Uterus (tissue), 4 donors: ENCODE measurements around the gene RCHY1. TPM values are rescaled to one million over a fixed set of nuclear protein-coding genes. Genes with fewer than 3 reads are reported as not detected.

Experiments
- DNase-seq, 2 donors: peaks; one replicate each; pipeline ENCODE4 v3.0.0-alpha.2; 2019 to 2020
- H3K27ac ChIP-seq, 2 donors: fragments of 200-600 bp; sonication (generic); 1 replicate in 1 of 2; 2 replicates in 1 of 2; pipeline ENCODE4 v1.5.1; 2016 to 2018
- H3K27me3 ChIP-seq, 2 donors: fragments of 200-600 bp; sonication (generic); one replicate each; pipeline ENCODE4 v1.5.1; 2018 to 2019; ENCODE audit warnings: control low read depth in 1 of 2
- H3K36me3 ChIP-seq, 2 donors: fragments of 200-600 bp; sonication (generic); one replicate each; pipeline ENCODE4 v1.5.1; 2019; ENCODE audit warnings: control low read depth in 1 of 2
- H3K4me1 ChIP-seq, 2 donors: fragments of 200-600 bp; sonication (generic); one replicate each; pipeline ENCODE4 v1.5.1; 2018 to 2019; ENCODE audit warnings: control low read depth in 1 of 2
- H3K4me3 ChIP-seq, 2 donors: fragments of 200-600 bp; sonication (generic); 1 replicate in 1 of 2; 2 replicates in 1 of 2; pipeline ENCODE4 v1.5.1; 2018 to 2019; ENCODE audit warnings: mild to moderate bottlenecking in 1 of 2
- H3K9me3 ChIP-seq, 2 donors: fragments of 200-600 bp; sonication (generic); one replicate each; pipeline ENCODE4 v1.5.1; 2019; ENCODE audit warnings: control low read depth in 1 of 2
- CTCF ChIP-seq, 4 experiments: fragments of 200-600 bp in 2 of 4; fragments of 450-650 bp in 2 of 4; sonication (generic) in 2 of 4; IDR thresholded peaks; one replicate each; pipeline ENCODE4 v1.5.1; 2016 to 2019; ENCODE audit warnings: antibody characterized with exemption in 4 of 4, mild to moderate bottlenecking in 2 of 4, moderate library complexity in 1 of 4
- POLR2A ChIP-seq, 2 donors: fragments of 450-650 bp; IDR thresholded peaks; one replicate each; pipeline ENCODE4 v1.6.1; 2016; ENCODE audit warnings: antibody characterized with exemption in 2 of 2, mild to moderate bottlenecking in 1 of 2, moderate library complexity in 1 of 2
- intact Hi-C: fragments of 100-400 bp; cut with DNase I; formaldehyde crosslinking; loops from one replicate; pipeline ENCODE4 v1.15.1; 2023; ENCODE audit warnings: low total_unique reads
- total RNA-seq, 4 donors: library from RNA; depleted of rRNA in 3 of 4; stranded (reverse); fragments of >200 nt in 3 of 4; gene quantifications; one replicate each; pipeline versions ENCODE4 v1.1.0 to v1.2.4, GENCODE V29; 2014 to 2023
- donor health status: DM: yes; HTN: yes; CAD: no.

Gene RCHY1
- total RNA-seq, 4 donors from 2014 or later, result 26.8 to 64.9 (median 33.5) TPM

DNA sequence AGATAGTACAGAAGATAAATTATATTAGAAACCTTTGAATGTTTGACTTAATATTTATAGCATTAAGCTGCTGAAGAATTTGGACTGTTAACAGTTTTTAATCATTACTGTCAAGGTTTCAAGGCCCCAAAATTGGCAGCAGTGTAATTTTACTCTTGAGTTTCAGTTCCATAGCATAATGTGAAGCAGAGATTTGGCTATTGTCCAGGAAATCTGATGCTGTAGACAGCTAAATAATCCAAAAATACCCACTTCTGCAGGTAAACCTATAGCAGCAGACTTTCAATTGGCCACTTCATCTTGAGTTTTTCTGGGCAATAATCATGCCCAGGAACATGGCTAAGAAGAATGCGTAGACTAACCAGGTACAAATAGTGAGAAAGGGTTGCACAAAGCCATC is 85.0 kb downstream of the RCHY1 start:
- Histone ChIP-seq H3K4me1 (no peaks in the 10 kb centered on the region), H3K4me3 (no peak overlapping the region), H3K27me3 (no peaks in the 10 kb centered on the region), H3K9me3 (no peaks in the 10 kb centered on the region), H3K27ac (no peak overlapping the region), H3K36me3 (no peaks in the 10 kb centered on the region)
- intact Hi-C loops, result no loop called here
- DNase-seq, result no peak
- no peak for TF ChIP-seq POLR2A (IDR thresholded peaks at IDR 0.05)
- TF ChIP-seq CTCF (IDR thresholded peaks at IDR 0.05), result no peak

Other genes starting within 250 kb of the RCHY1 start
- 10 to 100 TPM; 25.4 to 77.6 (median 35.8) TPM for gene THAP6, start 70 bp upstream of the RCHY1 start, total RNA-seq
- not detected for gene ODAPH, start 41.7 kb upstream of the RCHY1 start, total RNA-seq
- gene CDKL2, start 116.1 kb upstream of the RCHY1 start, total RNA-seq, result 1 to 10 TPM in 2 of 4 donors, not detected in 2; 1.2 to 3.1 TPM
- 100 to 1,000 TPM in 1 of 4 donors, 10 to 100 TPM in 3; 43.2 to 215 (median 74.1) TPM for gene G3BP2, start 159.0 kb upstream of the RCHY1 start, total RNA-seq
- gene USO1, start 210.2 kb upstream of the RCHY1 start, total RNA-seq, result 100 to 1,000 TPM in 1 of 4 donors, 10 to 100 TPM in 3; 20.0 to 127 (median 59.4) TPM